SK-N-SH treated with all-trans-retinoic acid at 6 μM for 48 hours (cell line): ENCODE results near the gene GLP2R.

Experiments
- ATAC-seq: fragments of 200-7000 bp; cut with Tn5 transposase; 3 replicates; pipeline ENCODE4 v1.9.1; 2020; ENCODE audit warnings: mild to moderate bottlenecking, moderate library complexity
- ARNTL ChIP-seq: fragments of 450-650 bp; formaldehyde crosslinking; IDR thresholded peaks from 2 replicates; pipeline ENCODE4 v1.5.0; 2020; ENCODE audit warnings: low read depth, mild to moderate bottlenecking, moderate library complexity, borderline replicate concordance
- BACH2 ChIP-seq: fragments of 250-450 bp; sonication (Bioruptor Pico); IDR thresholded peaks from 2 replicates; pipeline ENCODE4 v1.9.0; 2021; ENCODE audit warnings: mild to moderate bottlenecking, borderline replicate concordance
- CSDC2 ChIP-seq: fragments of 250-450 bp; sonication (Bioruptor Pico); IDR thresholded peaks from 2 replicates; pipeline ENCODE4 v1.5.0; 2020; ENCODE audit warnings: mild to moderate bottlenecking, moderate library complexity
- ESRRG ChIP-seq: fragments of 250-450 bp; sonication (Bioruptor Pico); IDR thresholded peaks from 2 replicates; pipeline ENCODE4 v1.6.1; 2021; ENCODE audit warnings: mild to moderate bottlenecking
- GLIS3 ChIP-seq: fragments of 250-450 bp; sonication (Bioruptor Pico); IDR thresholded peaks from 2 replicates; pipeline ENCODE4 v1.5.0; 2020; ENCODE audit warnings: mild to moderate bottlenecking, moderate library complexity
- ISL1 ChIP-seq: fragments of 250-450 bp; sonication (Bioruptor Pico); IDR thresholded peaks from 2 replicates; pipeline ENCODE4 v2.1.2; 2022; ENCODE audit warnings: mild to moderate bottlenecking, moderate library complexity
- OSR1 ChIP-seq: fragments of 250-450 bp; sonication (Bioruptor Pico); IDR thresholded peaks from 2 replicates; pipeline ENCODE4 v1.8.0; 2022; ENCODE audit warnings: moderate library complexity, mild to moderate bottlenecking, inconsistent platforms
- PPARA ChIP-seq: fragments of 250-450 bp; sonication (Bioruptor Pico); IDR thresholded peaks from 2 replicates; pipeline ENCODE4 v1.5.0; 2020; ENCODE audit warnings: mild to moderate bottlenecking, borderline replicate concordance
- SNAI2 ChIP-seq: fragments of 250-450 bp; sonication (Bioruptor Pico); IDR thresholded peaks from 2 replicates; pipeline ENCODE4 v1.5.0; 2020; ENCODE audit warnings: mild to moderate bottlenecking, moderate library complexity
- TOX ChIP-seq: fragments of 250-450 bp; sonication (Bioruptor Pico); IDR thresholded peaks from 2 replicates; pipeline ENCODE4 v1.8.0; 2021; ENCODE audit warnings: mild to moderate bottlenecking, moderate library complexity, borderline replicate concordance
- ZC3H10 ChIP-seq: fragments of 250-450 bp; sonication (Bioruptor Pico); IDR thresholded peaks from 2 replicates; pipeline ENCODE4 v1.5.1; 2021; ENCODE audit warnings: mild to moderate bottlenecking, moderate library complexity
- ZFP3 ChIP-seq: fragments of 250-450 bp; sonication (Bioruptor Pico); IDR thresholded peaks from 2 replicates; pipeline ENCODE4 v1.5.0; 2020; ENCODE audit warnings: mild to moderate bottlenecking, moderate library complexity
- ZFP30 ChIP-seq: fragments of 450-650 bp; formaldehyde crosslinking; IDR thresholded peaks from 2 replicates; pipeline ENCODE4 v1.5.0; 2022; ENCODE audit warnings: mild to moderate bottlenecking, moderate library complexity
- ZNF565 ChIP-seq: fragments of 450-650 bp; formaldehyde crosslinking; conservative IDR thresholded peaks from 2 replicates; pipeline ENCODE4 v1.5.0; 2020; ENCODE audit warnings: low read depth, mild to moderate bottlenecking, moderate library complexity
- ZNF70 ChIP-seq: fragments of 450-650 bp; formaldehyde crosslinking; IDR thresholded peaks from 2 replicates; pipeline ENCODE4 v1.5.0; 2020; ENCODE audit warnings: mild to moderate bottlenecking, moderate library complexity
- ZNF8 ChIP-seq: fragments of 450-650 bp; formaldehyde crosslinking; IDR thresholded peaks from 2 replicates; pipeline ENCODE4 v1.5.0; 2020; ENCODE audit warnings: mild to moderate bottlenecking, moderate library complexity
- TF ChIP-seq, protein P1 (sequence below): fragments of 250-450 bp; sonication (Bioruptor Pico); IDR thresholded peaks from 2 replicates; pipeline ENCODE4 v1.8.0; 2020; ENCODE audit warnings: mild to moderate bottlenecking, moderate library complexity, borderline replicate concordance
- TF ChIP-seq, protein P2 (sequence below): fragments of 250-450 bp; sonication (Bioruptor Pico); IDR thresholded peaks from 2 replicates; pipeline ENCODE4 v1.5.0; 2020; ENCODE audit warnings: mild to moderate bottlenecking, moderate library complexity
- TF ChIP-seq, protein P3 (sequence below): fragments of 250-450 bp; sonication (Bioruptor Pico); IDR thresholded peaks from 2 replicates; pipeline ENCODE4 v1.5.1; 2021; ENCODE audit warnings: mild to moderate bottlenecking, moderate library complexity
- TF ChIP-seq, protein P4 (sequence below): fragments of 250-450 bp; sonication (Bioruptor Pico); IDR thresholded peaks from 2 replicates; pipeline ENCODE4 v1.5.1; 2020; ENCODE audit warnings: low read depth, mild to moderate bottlenecking, moderate library complexity
- TF ChIP-seq, protein P5 (sequence below): fragments of 250-450 bp; sonication (Bioruptor Pico); IDR thresholded peaks from 2 replicates; pipeline ENCODE4 v1.8.0; 2021; ENCODE audit warnings: low read depth, mild to moderate bottlenecking, moderate library complexity, borderline replicate concordance

GLP2R gene

DNA sequence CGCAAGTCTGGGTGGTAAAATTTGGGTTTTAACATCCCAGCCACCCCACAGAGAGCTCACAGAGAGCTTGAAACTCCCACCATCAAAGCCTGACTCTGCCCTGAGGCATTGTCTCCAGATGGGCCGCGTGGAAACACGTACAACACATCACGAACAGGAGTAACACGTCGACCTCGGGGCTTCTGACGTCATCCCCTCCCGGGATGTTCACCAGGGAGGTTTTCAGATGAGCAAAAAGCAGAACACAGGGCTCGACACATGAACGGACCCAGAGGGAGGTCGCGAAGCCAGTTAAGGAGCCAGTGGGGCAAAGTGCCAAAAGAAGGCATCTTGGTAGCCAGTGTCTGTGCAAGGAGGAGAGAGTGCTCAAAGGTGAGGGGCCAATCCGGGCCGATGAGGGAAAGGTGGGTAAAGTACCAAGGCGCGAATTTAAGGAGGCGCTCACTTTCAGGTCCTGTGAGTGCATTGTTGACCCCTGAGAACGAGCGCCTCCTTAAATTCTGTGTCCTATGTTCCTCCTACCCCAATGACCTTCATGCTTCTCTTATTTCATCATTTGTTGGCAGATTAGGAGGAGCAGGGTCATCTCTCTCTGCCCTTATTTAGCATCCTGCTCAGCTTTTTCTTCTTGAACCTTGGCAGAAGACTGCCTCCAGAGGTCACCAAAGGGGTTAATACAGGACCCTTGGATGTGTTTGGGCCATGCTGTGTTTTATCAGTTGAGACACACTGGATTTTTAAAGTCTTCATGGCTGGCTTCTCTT, 73.7 kb downstream of the GLP2R start:
- ATAC-seq, result no peak
- TF ChIP-seq, protein P1, sequence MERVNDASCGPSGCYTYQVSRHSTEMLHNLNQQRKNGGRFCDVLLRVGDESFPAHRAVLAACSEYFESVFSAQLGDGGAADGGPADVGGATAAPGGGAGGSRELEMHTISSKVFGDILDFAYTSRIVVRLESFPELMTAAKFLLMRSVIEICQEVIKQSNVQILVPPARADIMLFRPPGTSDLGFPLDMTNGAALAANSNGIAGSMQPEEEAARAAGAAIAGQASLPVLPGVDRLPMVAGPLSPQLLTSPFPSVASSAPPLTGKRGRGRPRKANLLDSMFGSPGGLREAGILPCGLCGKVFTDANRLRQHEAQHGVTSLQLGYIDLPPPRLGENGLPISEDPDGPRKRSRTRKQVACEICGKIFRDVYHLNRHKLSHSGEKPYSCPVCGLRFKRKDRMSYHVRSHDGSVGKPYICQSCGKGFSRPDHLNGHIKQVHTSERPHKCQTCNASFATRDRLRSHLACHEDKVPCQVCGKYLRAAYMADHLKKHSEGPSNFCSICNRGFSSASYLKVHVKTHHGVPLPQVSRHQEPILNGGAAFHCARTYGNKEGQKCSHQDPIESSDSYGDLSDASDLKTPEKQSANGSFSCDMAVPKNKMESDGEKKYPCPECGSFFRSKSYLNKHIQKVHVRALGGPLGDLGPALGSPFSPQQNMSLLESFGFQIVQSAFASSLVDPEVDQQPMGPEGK (CRISPR knock-in tag), result no peak
- TF ChIP-seq ZC3H10 (CRISPR knock-in tag) (no peak), OSR1 (CRISPR knock-in tag) (no peak), GLIS3 (CRISPR knock-in tag) (no peak), BACH2 (CRISPR knock-in tag) (no peak), ZNF8 (CRISPR knock-in tag) (no peak), PPARA (CRISPR knock-in tag) (no peak)
- TF ChIP-seq, protein P2, sequence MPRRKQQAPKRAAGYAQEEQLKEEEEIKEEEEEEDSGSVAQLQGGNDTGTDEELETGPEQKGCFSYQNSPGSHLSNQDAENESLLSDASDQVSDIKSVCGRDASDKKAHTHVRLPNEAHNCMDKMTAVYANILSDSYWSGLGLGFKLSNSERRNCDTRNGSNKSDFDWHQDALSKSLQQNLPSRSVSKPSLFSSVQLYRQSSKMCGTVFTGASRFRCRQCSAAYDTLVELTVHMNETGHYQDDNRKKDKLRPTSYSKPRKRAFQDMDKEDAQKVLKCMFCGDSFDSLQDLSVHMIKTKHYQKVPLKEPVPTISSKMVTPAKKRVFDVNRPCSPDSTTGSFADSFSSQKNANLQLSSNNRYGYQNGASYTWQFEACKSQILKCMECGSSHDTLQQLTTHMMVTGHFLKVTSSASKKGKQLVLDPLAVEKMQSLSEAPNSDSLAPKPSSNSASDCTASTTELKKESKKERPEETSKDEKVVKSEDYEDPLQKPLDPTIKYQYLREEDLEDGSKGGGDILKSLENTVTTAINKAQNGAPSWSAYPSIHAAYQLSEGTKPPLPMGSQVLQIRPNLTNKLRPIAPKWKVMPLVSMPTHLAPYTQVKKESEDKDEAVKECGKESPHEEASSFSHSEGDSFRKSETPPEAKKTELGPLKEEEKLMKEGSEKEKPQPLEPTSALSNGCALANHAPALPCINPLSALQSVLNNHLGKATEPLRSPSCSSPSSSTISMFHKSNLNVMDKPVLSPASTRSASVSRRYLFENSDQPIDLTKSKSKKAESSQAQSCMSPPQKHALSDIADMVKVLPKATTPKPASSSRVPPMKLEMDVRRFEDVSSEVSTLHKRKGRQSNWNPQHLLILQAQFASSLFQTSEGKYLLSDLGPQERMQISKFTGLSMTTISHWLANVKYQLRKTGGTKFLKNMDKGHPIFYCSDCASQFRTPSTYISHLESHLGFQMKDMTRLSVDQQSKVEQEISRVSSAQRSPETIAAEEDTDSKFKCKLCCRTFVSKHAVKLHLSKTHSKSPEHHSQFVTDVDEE, result no peak

DNA sequence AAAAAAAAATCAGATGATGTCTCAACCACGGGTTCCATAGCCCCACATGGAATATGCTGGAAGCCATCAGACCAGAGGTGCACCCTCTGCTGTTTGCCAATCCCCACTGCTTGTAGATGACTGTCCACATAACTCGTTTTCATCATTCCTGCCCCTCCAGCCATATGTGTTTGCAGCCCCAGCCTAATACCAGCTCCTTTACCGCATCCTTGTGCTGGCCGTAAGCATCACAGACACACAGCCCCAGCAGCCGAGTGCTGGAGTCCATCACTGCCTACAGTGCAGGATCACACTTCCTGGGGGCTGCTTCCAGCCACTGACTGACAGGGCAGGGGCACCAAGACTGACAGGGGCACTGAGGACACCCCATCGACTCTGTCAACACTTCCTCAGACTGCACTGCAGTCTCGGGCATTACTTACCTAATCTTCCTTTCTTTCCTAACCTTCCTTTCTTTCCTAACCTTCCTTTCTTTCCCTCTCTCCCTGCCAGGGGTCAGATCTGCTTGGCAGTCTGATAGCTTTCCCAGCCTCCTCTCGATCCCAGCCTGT, 74.4 kb downstream of the GLP2R start:
- TF ChIP-seq, protein P3, sequence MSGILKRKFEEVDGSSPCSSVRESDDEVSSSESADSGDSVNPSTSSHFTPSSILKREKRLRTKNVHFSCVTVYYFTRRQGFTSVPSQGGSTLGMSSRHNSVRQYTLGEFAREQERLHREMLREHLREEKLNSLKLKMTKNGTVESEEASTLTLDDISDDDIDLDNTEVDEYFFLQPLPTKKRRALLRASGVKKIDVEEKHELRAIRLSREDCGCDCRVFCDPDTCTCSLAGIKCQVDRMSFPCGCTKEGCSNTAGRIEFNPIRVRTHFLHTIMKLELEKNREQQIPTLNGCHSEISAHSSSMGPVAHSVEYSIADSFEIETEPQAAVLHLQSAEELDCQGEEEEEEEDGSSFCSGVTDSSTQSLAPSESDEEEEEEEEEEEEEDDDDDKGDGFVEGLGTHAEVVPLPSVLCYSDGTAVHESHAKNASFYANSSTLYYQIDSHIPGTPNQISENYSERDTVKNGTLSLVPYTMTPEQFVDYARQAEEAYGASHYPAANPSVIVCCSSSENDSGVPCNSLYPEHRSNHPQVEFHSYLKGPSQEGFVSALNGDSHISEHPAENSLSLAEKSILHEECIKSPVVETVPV (CRISPR knock-in tag), result no peak
- TF ChIP-seq, protein P4, sequence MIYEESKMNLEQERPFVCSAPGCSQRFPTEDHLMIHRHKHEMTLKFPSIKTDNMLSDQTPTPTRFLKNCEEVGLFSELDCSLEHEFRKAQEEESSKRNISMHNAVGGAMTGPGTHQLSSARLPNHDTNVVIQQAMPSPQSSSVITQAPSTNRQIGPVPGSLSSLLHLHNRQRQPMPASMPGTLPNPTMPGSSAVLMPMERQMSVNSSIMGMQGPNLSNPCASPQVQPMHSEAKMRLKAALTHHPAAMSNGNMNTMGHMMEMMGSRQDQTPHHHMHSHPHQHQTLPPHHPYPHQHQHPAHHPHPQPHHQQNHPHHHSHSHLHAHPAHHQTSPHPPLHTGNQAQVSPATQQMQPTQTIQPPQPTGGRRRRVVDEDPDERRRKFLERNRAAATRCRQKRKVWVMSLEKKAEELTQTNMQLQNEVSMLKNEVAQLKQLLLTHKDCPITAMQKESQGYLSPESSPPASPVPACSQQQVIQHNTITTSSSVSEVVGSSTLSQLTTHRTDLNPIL (CRISPR knock-in tag), result no peak
- TF ChIP-seq TOX (CRISPR knock-in tag) (no peak), ZFP30 (no peak), PPARA (CRISPR knock-in tag) (no peak), ZNF565 (no peak), SNAI2 (no peak), ISL1 (CRISPR knock-in tag) (no peak), OSR1 (CRISPR knock-in tag) (no peak), ZNF70 (CRISPR knock-in tag) (no peak), BACH2 (CRISPR knock-in tag) (no peak), ZFP3 (CRISPR knock-in tag) (no peak), ZC3H10 (CRISPR knock-in tag) (no peak), ESRRG (no peak), CSDC2 (no peak)
- TF ChIP-seq, protein P5, sequence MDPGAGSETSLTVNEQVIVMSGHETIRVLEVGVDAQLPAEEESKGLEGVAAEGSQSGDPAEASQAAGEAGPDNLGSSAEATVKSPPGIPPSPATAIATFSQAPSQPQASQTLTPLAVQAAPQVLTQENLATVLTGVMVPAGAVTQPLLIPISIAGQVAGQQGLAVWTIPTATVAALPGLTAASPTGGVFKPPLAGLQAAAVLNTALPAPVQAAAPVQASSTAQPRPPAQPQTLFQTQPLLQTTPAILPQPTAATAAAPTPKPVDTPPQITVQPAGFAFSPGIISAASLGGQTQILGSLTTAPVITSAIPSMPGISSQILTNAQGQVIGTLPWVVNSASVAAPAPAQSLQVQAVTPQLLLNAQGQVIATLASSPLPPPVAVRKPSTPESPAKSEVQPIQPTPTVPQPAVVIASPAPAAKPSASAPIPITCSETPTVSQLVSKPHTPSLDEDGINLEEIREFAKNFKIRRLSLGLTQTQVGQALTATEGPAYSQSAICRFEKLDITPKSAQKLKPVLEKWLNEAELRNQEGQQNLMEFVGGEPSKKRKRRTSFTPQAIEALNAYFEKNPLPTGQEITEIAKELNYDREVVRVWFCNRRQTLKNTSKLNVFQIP (CRISPR knock-in tag), result no peak
- ATAC-seq, result no peak

DNA sequence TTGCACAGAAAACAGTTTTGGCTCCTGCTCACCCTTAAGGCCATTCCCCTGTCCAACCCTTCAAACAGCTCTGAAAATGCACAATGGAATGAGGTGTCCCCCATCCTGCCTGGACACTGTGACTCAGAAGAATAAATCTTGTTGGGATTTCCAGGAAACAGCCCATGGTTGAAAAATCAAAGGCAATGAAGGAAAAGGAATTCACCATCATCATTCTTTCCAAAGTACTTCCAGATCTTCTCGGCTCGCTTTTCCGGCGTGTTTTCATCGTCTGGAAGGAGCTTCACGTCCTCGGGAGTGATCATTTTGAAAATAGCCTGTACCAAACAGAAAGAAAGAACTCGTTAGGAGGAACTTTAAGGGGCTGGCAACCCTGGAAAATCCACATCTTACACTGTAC, 75.1 kb downstream of the GLP2R start:
- ATAC-seq, result no peak
- no peak for TF ChIP-seq ESRRG
- no peak for TF ChIP-seq TOX (CRISPR knock-in tag)
- TF ChIP-seq ZC3H10 (CRISPR knock-in tag), result no peak
- no peak for TF ChIP-seq ARNTL (CRISPR knock-in tag)
- no peak for TF ChIP-seq ZNF8 (CRISPR knock-in tag)
- TF ChIP-seq ZNF565, result no peak
- TF ChIP-seq CSDC2, result no peak
- TF ChIP-seq, protein P5 (CRISPR knock-in tag), result no peak
- no peak for TF ChIP-seq BACH2 (CRISPR knock-in tag)
- TF ChIP-seq, all 23 proteins: peak for 0
